Measurements from ENCODE around the gene PGM5.

Gene PGM5

GRCh38 chr9:68562461-68562860 lies 206.1 kb downstream of the PGM5 start:
- TF ChIP-seq ZBTB7A (IDR thresholded peaks at IDR 0.05; ENCODE audit: low read depth) (no peak), YY1 (IDR thresholded peaks at IDR 0.05; ENCODE audit: low read depth) (no peak), RAD21 (IDR thresholded peaks at IDR 0.05; ENCODE audit: low read depth) (no peak), NFIC (IDR thresholded peaks at IDR 0.05) (no peak), EP300 (IDR thresholded peaks at IDR 0.05; ENCODE audit: borderline replicate concordance) (no peak), USF1 (IDR thresholded peaks at IDR 0.05) (no peak)

- TF ChIP-seq NFIC (IDR thresholded peaks at IDR 0.05) (no peak), EGR1 (IDR thresholded peaks at IDR 0.05) (no peak), YY1 (IDR thresholded peaks at IDR 0.05; ENCODE audit: low read depth) (no peak), ZBTB7A (IDR thresholded peaks at IDR 0.05; ENCODE audit: low read depth) (no peak), REST (IDR thresholded peaks at IDR 0.05; ENCODE audit: low read depth) (no peak), EP300 (IDR thresholded peaks at IDR 0.05; ENCODE audit: borderline replicate concordance) (no peak), TCF12 (IDR thresholded peaks at IDR 0.05; ENCODE audit: low read depth) (no peak), CEBPB (IDR thresholded peaks at IDR 0.05) (no peak), MAX (IDR thresholded peaks at IDR 0.05) (no peak), FOXM1 (IDR thresholded peaks at IDR 0.05; ENCODE audit: borderline replicate concordance, low read depth) (no peak), USF1 (IDR thresholded peaks at IDR 0.05) (no peak), TEAD4 (IDR thresholded peaks at IDR 0.05) (no peak), RAD21 (IDR thresholded peaks at IDR 0.05; ENCODE audit: low read depth) (no peak), TAF1 (IDR thresholded peaks at IDR 0.05; ENCODE audit: low read depth) (no peak), CREB1 (IDR thresholded peaks at IDR 0.05; ENCODE audit: low read depth) (no peak)
Observed at GRCh38 chr9:68567565-68567964, 211.2 kb downstream of the PGM5 start.

GRCh38 chr9:68574150-68574549 lies 217.7 kb downstream of the PGM5 start:
- TF ChIP-seq TEAD4 (IDR thresholded peaks at IDR 0.05) = no peak
- TF ChIP-seq CREB1 (IDR thresholded peaks at IDR 0.05; ENCODE audit: low read depth) = no peak
- TF ChIP-seq REST (IDR thresholded peaks at IDR 0.05; ENCODE audit: low read depth) = no peak
- no peak for TF ChIP-seq USF1 (IDR thresholded peaks at IDR 0.05)
- no peak for TF ChIP-seq TCF12 (IDR thresholded peaks at IDR 0.05; ENCODE audit: low read depth)
- TF ChIP-seq MAX (IDR thresholded peaks at IDR 0.05) = no peak
- no peak for TF ChIP-seq RAD21 (IDR thresholded peaks at IDR 0.05; ENCODE audit: low read depth)

- TF ChIP-seq TAF1 (IDR thresholded peaks at IDR 0.05; ENCODE audit: low read depth) = no peak
- no peak for TF ChIP-seq EP300 (IDR thresholded peaks at IDR 0.05; ENCODE audit: borderline replicate concordance)
- no peak for TF ChIP-seq NFIC (IDR thresholded peaks at IDR 0.05)
- TF ChIP-seq CEBPB (IDR thresholded peaks at IDR 0.05) = no peak
- no peak for TF ChIP-seq YY1 (IDR thresholded peaks at IDR 0.05; ENCODE audit: low read depth)
- no peak for TF ChIP-seq RAD21 (IDR thresholded peaks at IDR 0.05; ENCODE audit: low read depth)
- no peak for TF ChIP-seq FOXM1 (IDR thresholded peaks at IDR 0.05; ENCODE audit: borderline replicate concordance, low read depth)
Observed at GRCh38 chr9:68575817-68576216, 219.4 kb downstream of the PGM5 start.

GRCh38 chr9:68577774-68578591 lies 221.6 kb downstream of the PGM5 start:
- TF ChIP-seq MAX (IDR thresholded peaks at IDR 0.05) (no peak), EP300 (IDR thresholded peaks at IDR 0.05; ENCODE audit: borderline replicate concordance) (no peak)

Data from Ishikawa (cell line).